HEK293 (cell line): ENCODE measurements around the gene MBD4.

Source experiments
- CTCF ChIA-PET: fragments of 350-600 bp; formaldehyde crosslinking; extraction: SDS; loops from one replicate; lab custom pipeline; 2021; ENCODE audit warnings: antibody characterized with exemption; lab: Yijun Ruan, JAX
- POLR2A ChIA-PET: fragments of 300-600 bp; formaldehyde crosslinking; extraction: SDS; loops from one replicate; lab custom pipeline; 2020; ENCODE audit warnings: antibody characterized with exemption, inconsistent platforms; lab: Yijun Ruan, JAX
- H3K27ac ChIP-seq: fragments of 200-500 bp; sonication (Bioruptor generic); 2 replicates; pipeline ENCODE4 v1.5.1; 2014; ENCODE audit warnings: low read depth, low read length, control low read depth, inconsistent platforms; ENCODE audit errors: extremely low read depth
- H3K36me3 ChIP-seq, 2 experiments: fragments of 200-500 bp in 1 of 2; sonication (Bioruptor generic) in 1 of 2; 1 replicate in 1 of 2; 2 replicates in 1 of 2; pipeline ENCODE4 v1.5.1; 2014 to 2017; ENCODE audit warnings: inconsistent platforms in 2 of 2, low read length in 2 of 2; ENCODE audit not compliant: control insufficient read depth in 2 of 2, insufficient read depth in 1 of 2
- H3K4me1 ChIP-seq: fragments of 200-500 bp; sonication (Bioruptor generic); 2 replicates; pipeline ENCODE4 v1.5.1; 2014; ENCODE audit warnings: mild to moderate bottlenecking, low read length, inconsistent platforms; ENCODE audit not compliant: control insufficient read depth, insufficient read depth
- H3K4me3 ChIP-seq: 2 replicates; pipeline ENCODE4 v1.5.1; 2011; ENCODE audit warnings: low read depth, mild to moderate bottlenecking, control low read depth, low read length, moderate library complexity
- H3K9me3 ChIP-seq: fragments of 200-500 bp; sonication (Bioruptor generic); 2 replicates; pipeline ENCODE4 v1.5.1; 2014; ENCODE audit warnings: low read depth, low read length, inconsistent platforms; ENCODE audit not compliant: control insufficient read depth, insufficient read depth
- AEBP2 ChIP-seq: fragments of 450-650 bp; formaldehyde crosslinking; IDR thresholded peaks from 2 replicates; pipeline ENCODE4 v1.5.1; 2016; ENCODE audit warnings: missing biosample characterization, missing genetic modification characterization, borderline replicate concordance
- GLIS2 ChIP-seq: fragments of 450-650 bp; formaldehyde crosslinking; IDR thresholded peaks from 2 replicates; pipeline ENCODE4 v1.5.1; 2016; ENCODE audit warnings: missing biosample characterization, missing genetic modification characterization
- SP2 ChIP-seq: fragments of 450-650 bp; formaldehyde crosslinking; IDR thresholded peaks from 2 replicates; pipeline ENCODE4 v1.5.1; 2016; ENCODE audit warnings: missing biosample characterization, missing genetic modification characterization
- ZNF157 ChIP-seq: fragments of 450-650 bp; formaldehyde crosslinking; IDR thresholded peaks from 2 replicates; pipeline ENCODE4 v1.5.1; 2016; ENCODE audit warnings: missing biosample characterization, missing genetic modification characterization
- ZNF175 ChIP-seq: fragments of 450-650 bp; formaldehyde crosslinking; IDR thresholded peaks from 2 replicates; pipeline ENCODE4 v1.5.1; 2016; ENCODE audit warnings: missing biosample characterization, missing genetic modification characterization
- ZNF211 ChIP-seq: fragments of 450-650 bp; formaldehyde crosslinking; IDR thresholded peaks from 2 replicates; pipeline ENCODE4 v1.5.1; 2016; ENCODE audit warnings: low read depth, missing biosample characterization, missing genetic modification characterization
- ZNF302 ChIP-seq: fragments of 450-650 bp; formaldehyde crosslinking; IDR thresholded peaks from 2 replicates; pipeline ENCODE4 v1.5.1; 2016; ENCODE audit warnings: missing biosample characterization, missing genetic modification characterization, low read depth
- ZNF449 ChIP-seq: fragments of 450-650 bp; formaldehyde crosslinking; IDR thresholded peaks from 2 replicates; pipeline ENCODE4 v1.5.1; 2017; ENCODE audit warnings: missing biosample characterization, mild to moderate bottlenecking, missing genetic modification characterization, moderate library complexity
- ZNF518A ChIP-seq: fragments of 450-650 bp; formaldehyde crosslinking; conservative IDR thresholded peaks from 2 replicates; pipeline ENCODE4 v1.5.1; 2016; ENCODE audit warnings: low read depth, missing biosample characterization, missing genetic modification characterization
- ZNF596 ChIP-seq: fragments of 450-650 bp; IDR thresholded peaks from 2 replicates; pipeline ENCODE4 v1.5.0; 2018; ENCODE audit warnings: missing biosample characterization, mild to moderate bottlenecking, missing genetic modification characterization, moderate library complexity
- ZNF664 ChIP-seq: fragments of 450-650 bp; formaldehyde crosslinking; IDR thresholded peaks from 2 replicates; pipeline ENCODE4 v1.5.1; 2016; ENCODE audit warnings: missing biosample characterization, missing genetic modification characterization
- TF ChIP-seq, protein P1 (sequence below): fragments of 450-650 bp; formaldehyde crosslinking; IDR thresholded peaks from 2 replicates; pipeline ENCODE4 v1.5.1; 2016; ENCODE audit warnings: missing biosample characterization, missing genetic modification characterization
- TF ChIP-seq, protein P2 (sequence below): fragments of 450-650 bp; formaldehyde crosslinking; IDR thresholded peaks from 2 replicates; pipeline ENCODE4 v1.5.1; 2016; ENCODE audit warnings: missing biosample characterization, missing genetic modification characterization, borderline replicate concordance
- TF ChIP-seq, protein P3 (sequence below): IDR thresholded peaks from 2 replicates; pipeline ENCODE4 v1.6.1; 2011; ENCODE audit warnings: mild to moderate bottlenecking, low read depth, low read length, borderline replicate concordance

The MBD4 gene

GRCh38 chr3:129418041-129418973 lies 21.4 kb downstream of the MBD4 start:
- Histone ChIP-seq H3K36me3 (no peaks in the 10 kb centered on the region), H3K4me1 (no peaks in the 10 kb centered on the region; the same call in 1 of the 2 replicates), H3K9me3 (no peaks in the 10 kb centered on the region), H3K4me3 (no peak overlapping the region), H3K27ac (no peak overlapping the region)
- POLR2A ChIA-PET: no interaction called here
- CTCF ChIA-PET: interaction anchor here (0.7 to 1.5 kb wide), 2 partner anchors 9 to 36 kb away, joined by 3 read pairs; no protein-coding TSS in a partner anchor
- TF ChIP-seq ZNF596 (tag by site-specific recombination): no peak
- TF ChIP-seq AEBP2 (tag by site-specific recombination): no peak
- TF ChIP-seq ZNF518A (tag by site-specific recombination): no peak
- TF ChIP-seq ZNF175 (tag by site-specific recombination): no peak
- no peak for TF ChIP-seq ZNF157
- TF ChIP-seq SP2 (tag by site-specific recombination): no peak
- TF ChIP-seq ZNF211: no peak
- TF ChIP-seq ZNF449: no peak
- no peak for TF ChIP-seq GLIS2
- TF ChIP-seq, protein P1, sequence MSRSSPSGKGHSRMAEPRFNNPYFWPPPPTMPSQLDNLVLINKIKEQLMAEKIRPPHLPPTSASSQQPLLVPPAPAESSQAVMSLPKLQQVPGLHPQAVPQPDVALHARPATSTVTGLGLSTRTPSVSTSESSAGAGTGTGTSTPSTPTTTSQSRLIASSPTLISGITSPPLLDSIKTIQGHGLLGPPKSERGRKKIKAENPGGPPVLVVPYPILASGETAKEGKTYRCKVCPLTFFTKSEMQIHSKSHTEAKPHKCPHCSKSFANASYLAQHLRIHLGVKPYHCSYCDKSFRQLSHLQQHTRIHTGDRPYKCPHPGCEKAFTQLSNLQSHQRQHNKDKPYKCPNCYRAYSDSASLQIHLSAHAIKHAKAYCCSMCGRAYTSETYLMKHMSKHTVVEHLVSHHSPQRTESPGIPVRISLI: no peak
- TF ChIP-seq, protein P2, sequence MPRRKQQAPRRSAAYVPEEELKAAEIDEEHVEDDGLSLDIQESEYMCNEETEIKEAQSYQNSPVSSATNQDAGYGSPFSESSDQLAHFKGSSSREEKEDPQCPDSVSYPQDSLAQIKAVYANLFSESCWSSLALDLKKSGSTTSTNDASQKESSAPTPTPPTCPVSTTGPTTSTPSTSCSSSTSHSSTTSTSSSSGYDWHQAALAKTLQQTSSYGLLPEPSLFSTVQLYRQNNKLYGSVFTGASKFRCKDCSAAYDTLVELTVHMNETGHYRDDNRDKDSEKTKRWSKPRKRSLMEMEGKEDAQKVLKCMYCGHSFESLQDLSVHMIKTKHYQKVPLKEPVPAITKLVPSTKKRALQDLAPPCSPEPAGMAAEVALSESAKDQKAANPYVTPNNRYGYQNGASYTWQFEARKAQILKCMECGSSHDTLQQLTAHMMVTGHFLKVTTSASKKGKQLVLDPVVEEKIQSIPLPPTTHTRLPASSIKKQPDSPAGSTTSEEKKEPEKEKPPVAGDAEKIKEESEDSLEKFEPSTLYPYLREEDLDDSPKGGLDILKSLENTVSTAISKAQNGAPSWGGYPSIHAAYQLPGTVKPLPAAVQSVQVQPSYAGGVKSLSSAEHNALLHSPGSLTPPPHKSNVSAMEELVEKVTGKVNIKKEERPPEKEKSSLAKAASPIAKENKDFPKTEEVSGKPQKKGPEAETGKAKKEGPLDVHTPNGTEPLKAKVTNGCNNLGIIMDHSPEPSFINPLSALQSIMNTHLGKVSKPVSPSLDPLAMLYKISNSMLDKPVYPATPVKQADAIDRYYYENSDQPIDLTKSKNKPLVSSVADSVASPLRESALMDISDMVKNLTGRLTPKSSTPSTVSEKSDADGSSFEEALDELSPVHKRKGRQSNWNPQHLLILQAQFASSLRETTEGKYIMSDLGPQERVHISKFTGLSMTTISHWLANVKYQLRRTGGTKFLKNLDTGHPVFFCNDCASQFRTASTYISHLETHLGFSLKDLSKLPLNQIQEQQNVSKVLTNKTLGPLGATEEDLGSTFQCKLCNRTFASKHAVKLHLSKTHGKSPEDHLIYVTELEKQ (tag by site-specific recombination): no peak
- TF ChIP-seq, protein P3, sequence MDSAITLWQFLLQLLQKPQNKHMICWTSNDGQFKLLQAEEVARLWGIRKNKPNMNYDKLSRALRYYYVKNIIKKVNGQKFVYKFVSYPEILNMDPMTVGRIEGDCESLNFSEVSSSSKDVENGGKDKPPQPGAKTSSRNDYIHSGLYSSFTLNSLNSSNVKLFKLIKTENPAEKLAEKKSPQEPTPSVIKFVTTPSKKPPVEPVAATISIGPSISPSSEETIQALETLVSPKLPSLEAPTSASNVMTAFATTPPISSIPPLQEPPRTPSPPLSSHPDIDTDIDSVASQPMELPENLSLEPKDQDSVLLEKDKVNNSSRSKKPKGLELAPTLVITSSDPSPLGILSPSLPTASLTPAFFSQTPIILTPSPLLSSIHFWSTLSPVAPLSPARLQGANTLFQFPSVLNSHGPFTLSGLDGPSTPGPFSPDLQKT: no peak
- no peak for TF ChIP-seq ZNF664 (tag by site-specific recombination)
- TF ChIP-seq ZNF302 (tag by site-specific recombination): no peak
